NB4 (cell line): ENCODE data around the gene EIF3K.

ENCODE experiments used
- DNase-seq: peaks from one replicate; pipeline ENCODE4 v3.0.0; 2010; ENCODE audit warnings: low read depth
- H3K4me3 ChIP-seq: one replicate; pipeline ENCODE4 v1.5.1; 2011; ENCODE audit warnings: mild to moderate bottlenecking, low read depth, low read length, moderate library complexity
- MYC ChIP-seq: IDR thresholded peaks from 2 replicates; pipeline ENCODE4 v1.6.1; 2011; ENCODE audit warnings: low read depth, low read length
- POLR2A ChIP-seq: IDR thresholded peaks from 2 replicates; pipeline ENCODE4 v1.6.1; 2011; ENCODE audit warnings: mild to moderate bottlenecking; ENCODE audit not compliant: insufficient read length; ENCODE audit errors: extremely low read depth
- TF ChIP-seq, protein P1 (sequence below): IDR thresholded peaks from one replicate; pipeline ENCODE4 v1.5.1; 2012; ENCODE audit warnings: low read depth, low read length
- TF ChIP-seq, protein P2 (sequence below): IDR thresholded peaks from 2 replicates; pipeline ENCODE4 v1.6.1; 2011; ENCODE audit warnings: low read depth, low read length

Gene EIF3K

DNA sequence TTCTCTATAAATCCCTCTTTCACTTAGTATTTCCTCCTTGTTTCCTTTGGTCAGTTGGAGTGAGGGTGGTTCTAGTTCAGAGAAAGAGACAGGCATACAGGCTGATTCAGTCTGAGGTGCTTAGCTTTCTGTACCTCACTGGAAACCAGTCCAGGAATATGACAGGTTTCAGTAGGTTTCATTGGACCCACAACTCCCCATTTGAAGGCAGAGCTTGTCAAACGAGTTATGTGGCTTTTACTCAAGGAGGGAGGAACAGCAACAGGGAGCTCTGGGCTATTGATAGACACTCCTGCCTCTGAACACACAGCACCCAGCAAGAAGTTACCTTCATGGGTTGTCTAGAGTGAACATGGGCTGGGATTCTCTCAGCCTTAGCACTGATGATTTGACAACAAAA is 43.0 kb downstream of the EIF3K start:
- no peak for DNase-seq
- TF ChIP-seq MYC (no peak), POLR2A (no peak)
- TF ChIP-seq, protein P1, sequence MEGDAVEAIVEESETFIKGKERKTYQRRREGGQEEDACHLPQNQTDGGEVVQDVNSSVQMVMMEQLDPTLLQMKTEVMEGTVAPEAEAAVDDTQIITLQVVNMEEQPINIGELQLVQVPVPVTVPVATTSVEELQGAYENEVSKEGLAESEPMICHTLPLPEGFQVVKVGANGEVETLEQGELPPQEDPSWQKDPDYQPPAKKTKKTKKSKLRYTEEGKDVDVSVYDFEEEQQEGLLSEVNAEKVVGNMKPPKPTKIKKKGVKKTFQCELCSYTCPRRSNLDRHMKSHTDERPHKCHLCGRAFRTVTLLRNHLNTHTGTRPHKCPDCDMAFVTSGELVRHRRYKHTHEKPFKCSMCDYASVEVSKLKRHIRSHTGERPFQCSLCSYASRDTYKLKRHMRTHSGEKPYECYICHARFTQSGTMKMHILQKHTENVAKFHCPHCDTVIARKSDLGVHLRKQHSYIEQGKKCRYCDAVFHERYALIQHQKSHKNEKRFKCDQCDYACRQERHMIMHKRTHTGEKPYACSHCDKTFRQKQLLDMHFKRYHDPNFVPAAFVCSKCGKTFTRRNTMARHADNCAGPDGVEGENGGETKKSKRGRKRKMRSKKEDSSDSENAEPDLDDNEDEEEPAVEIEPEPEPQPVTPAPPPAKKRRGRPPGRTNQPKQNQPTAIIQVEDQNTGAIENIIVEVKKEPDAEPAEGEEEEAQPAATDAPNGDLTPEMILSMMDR = no peak
- TF ChIP-seq, protein P2, sequence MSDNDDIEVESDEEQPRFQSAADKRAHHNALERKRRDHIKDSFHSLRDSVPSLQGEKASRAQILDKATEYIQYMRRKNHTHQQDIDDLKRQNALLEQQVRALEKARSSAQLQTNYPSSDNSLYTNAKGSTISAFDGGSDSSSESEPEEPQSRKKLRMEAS = no peak
- H3K4me3 ChIP-seq = no peak overlapping the region

DNA sequence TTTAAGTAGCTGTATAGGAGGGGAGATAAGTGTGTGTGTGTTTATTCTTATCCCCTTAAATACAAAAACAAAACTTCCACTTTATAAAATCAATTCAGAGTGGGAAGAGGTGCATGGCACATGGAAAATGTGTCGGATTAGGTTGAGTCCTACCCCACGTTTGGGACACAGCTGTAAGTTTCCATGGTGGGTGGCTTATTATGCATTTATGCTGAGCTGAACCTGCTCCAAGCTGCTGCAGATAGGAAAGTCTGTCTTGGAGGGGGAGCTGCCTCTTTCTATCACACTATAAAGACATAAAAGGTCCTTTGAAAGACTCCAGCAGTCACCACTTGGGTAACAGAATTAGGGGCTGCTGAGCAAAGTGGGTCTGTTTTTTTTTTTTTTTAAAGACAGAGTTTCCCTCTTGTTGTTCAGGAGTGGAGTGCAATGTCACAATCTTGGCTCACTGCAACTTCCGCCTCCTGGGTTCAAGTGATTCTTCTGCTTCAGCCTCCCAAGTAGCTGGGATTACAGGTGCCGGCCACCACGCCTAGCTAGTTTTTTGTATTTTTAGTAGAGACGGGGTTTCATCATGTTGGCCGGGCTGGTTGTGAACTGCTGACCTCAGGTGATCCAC is 43.7 kb downstream of the EIF3K start:
- no peak for DNase-seq
- H3K4me3 ChIP-seq = no peak overlapping the region

DNA sequence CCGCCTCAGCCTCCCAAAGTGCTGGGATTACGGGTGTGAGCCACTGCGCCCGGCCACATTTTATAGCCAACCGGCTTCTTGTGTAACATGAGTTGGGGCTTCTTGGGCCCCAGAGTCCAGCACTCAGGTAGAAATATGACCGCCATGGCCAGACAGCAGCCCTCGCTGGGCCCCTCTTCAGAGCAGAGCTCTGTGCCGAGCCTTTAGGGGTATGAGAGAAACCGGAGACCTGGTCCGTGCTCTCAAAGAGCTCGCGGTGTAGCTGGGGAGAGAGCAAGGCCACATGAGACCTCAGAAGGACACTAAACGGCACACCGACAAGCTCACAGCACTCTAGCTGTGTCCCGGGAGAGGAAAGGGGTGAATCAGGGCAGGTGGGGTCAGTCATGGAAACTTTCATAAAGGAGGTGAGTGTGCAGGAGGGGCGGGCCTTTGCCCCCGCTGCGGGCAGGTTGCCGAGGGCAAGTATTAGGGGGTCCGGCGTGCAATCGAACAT is 44.2 kb downstream of the EIF3K start:
- TF ChIP-seq, protein P2 = no peak
- TF ChIP-seq MYC = no peak
- TF ChIP-seq, protein P1 = no peak
- no peak for TF ChIP-seq POLR2A

More for the DNA sequence above, 43.7 kb downstream of the EIF3K start:
- TF ChIP-seq, protein P1 = no peak
- TF ChIP-seq POLR2A (no peak), MYC (no peak)
- TF ChIP-seq, protein P2 = no peak

DNA sequence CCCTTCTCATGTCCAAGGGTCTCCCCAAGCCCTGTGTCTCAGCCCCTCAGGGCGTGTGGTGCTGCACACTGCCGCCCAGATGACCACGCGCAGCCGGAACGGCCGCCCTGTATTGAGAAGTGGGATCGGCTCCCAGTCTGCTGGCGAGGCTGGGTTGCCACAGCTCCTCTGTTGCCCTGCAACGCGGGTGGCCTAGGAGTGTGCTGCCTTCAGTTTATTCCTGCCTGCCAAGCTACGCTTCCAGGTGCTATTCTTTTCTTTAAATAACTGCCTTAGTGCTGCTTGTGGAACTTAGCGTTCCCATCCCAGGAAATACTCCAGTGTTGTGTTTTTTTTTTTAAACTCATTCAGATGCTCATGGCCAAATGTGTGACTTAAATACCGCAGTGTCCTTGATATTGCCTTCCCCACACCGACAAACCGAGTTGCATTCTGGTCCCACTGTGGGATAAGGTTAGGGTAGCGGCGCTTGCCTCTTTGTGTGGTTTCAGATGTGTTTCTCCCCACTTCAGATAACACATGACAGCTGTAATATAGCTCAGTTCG is 45.0 kb downstream of the EIF3K start:
- no peak for DNase-seq
- H3K4me3 ChIP-seq = no peak overlapping the region
- TF ChIP-seq, protein P2 = no peak
- TF ChIP-seq, protein P1 = no peak
- TF ChIP-seq POLR2A (no peak), MYC (no peak)

More for the DNA sequence above, 44.2 kb downstream of the EIF3K start:
- H3K4me3 ChIP-seq = no peak overlapping the region
- DNase-seq = no peak

DNA sequence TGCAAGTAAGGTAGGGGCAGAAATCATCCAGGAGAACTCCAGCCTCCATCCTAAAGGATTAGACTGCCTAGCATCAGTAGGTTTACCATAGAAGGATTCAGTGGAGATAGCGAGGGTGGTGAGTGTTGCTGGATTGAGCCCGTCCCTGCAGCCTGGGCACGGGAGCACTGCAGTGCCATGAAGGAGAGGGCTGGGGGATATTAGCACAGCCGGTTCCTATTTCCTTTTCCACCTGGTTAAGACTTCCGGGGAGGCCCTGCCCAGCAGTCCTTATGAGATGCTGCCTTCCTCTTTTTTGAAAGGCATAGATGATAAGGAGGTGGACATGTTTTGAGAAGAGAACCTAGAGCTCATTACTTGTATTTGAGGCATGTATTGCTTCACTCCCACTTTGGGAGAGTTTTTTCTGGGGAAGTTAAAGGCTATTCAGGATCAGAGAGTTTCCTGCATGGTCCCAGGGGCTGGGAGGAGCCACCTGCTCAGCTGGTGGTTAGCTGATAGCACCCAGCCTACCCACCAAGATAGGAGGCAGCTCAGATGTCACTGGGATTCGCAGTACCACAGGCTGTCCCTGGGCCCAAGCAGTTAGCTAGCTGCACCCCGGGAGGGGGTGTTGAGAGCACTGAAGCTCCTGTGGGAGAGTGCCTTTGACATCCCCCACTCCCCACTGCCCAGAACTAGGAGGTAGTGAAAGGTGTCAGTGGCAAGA is 45.7 kb downstream of the EIF3K start:
- TF ChIP-seq MYC (no peak), POLR2A (no peak)
- TF ChIP-seq, protein P1 = no peak
- TF ChIP-seq, protein P2 = no peak
- peak; percentile 78 for DNase-seq

More for the DNA sequence above, 45.7 kb downstream of the EIF3K start:
- no peak overlapping the region for H3K4me3 ChIP-seq
